Measurements from ENCODE around the gene MYL6B.

GRCh38 chr12:56205445-56205844 is 53.1 kb downstream of the MYL6B start:
- TF ChIP-seq, protein P1, sequence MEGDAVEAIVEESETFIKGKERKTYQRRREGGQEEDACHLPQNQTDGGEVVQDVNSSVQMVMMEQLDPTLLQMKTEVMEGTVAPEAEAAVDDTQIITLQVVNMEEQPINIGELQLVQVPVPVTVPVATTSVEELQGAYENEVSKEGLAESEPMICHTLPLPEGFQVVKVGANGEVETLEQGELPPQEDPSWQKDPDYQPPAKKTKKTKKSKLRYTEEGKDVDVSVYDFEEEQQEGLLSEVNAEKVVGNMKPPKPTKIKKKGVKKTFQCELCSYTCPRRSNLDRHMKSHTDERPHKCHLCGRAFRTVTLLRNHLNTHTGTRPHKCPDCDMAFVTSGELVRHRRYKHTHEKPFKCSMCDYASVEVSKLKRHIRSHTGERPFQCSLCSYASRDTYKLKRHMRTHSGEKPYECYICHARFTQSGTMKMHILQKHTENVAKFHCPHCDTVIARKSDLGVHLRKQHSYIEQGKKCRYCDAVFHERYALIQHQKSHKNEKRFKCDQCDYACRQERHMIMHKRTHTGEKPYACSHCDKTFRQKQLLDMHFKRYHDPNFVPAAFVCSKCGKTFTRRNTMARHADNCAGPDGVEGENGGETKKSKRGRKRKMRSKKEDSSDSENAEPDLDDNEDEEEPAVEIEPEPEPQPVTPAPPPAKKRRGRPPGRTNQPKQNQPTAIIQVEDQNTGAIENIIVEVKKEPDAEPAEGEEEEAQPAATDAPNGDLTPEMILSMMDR (IDR thresholded peaks at IDR 0.05), result peak in 1 of 4 experiments; percentile 5
- TF ChIP-seq POLR2AphosphoS5 (IDR thresholded peaks at IDR 0.05) (no peak), POLR2A (IDR thresholded peaks at IDR 0.05) (no peak)
